Activated T-helper 17 cell treated with anti-CD3 and anti-CD28 coated beads, Interleukin-2, amount 50 U/mL, for 72 hours (primary cell): Measurements from ENCODE around the gene NRTN. TPM values are rescaled to one million over a fixed set of nuclear protein-coding genes. Genes with fewer than 3 reads are reported as not detected.
"Not testable (repeated sequence)": the region's sequence is repeated elsewhere in the genome, so short reads cannot be mapped to it uniquely, and the experiment has no call there.

Experiments
- ATAC-seq: fragments of 150-1000 bp; cut with Tn5 transposase; replicated peaks from 2 replicates; pipeline ENCODE4 v1.10.0; 2021; ENCODE audit warnings: mild to moderate bottlenecking, moderate library complexity
- H3K27ac Mint-ChIP-seq: one replicate; pipeline ENCODE4 v1.8.0; 2022; ENCODE audit warnings: mixed read lengths
- H3K27me3 Mint-ChIP-seq: one replicate; pipeline ENCODE4 v1.8.0; 2022; ENCODE audit warnings: mixed read lengths
- H3K36me3 Mint-ChIP-seq: one replicate; pipeline ENCODE4 v1.8.0; 2022; ENCODE audit warnings: low read depth, mild to moderate bottlenecking, mixed read lengths
- H3K4me1 Mint-ChIP-seq: one replicate; pipeline ENCODE4 v1.8.0; 2022; ENCODE audit warnings: mixed read lengths
- H3K4me3 Mint-ChIP-seq: one replicate; pipeline ENCODE4 v1.8.0; 2022; ENCODE audit warnings: mild to moderate bottlenecking, mixed read lengths
- H3K9me3 Mint-ChIP-seq: one replicate; pipeline ENCODE4 v1.8.0; 2022; ENCODE audit warnings: mixed read lengths
- total RNA-seq, 2 donors: library from RNA; stranded (reverse); gene quantifications; one replicate each; pipeline ENCODE4 v1.2.3, GENCODE V29; 2022

The NRTN gene
- total RNA-seq, 2 donors from 2014 or later: 0.32 to 0.52 TPM

- no peaks in the 10 kb centered on the region for H3K27me3 Mint-ChIP-seq
- no peak overlapping the region for H3K27ac Mint-ChIP-seq
- peak overlapping the region; percentile 90 for H3K4me3 Mint-ChIP-seq
- ATAC-seq: no peak
- H3K36me3 Mint-ChIP-seq: peaks cover 6% of the 10 kb centered on the region
- no peaks in the 10 kb centered on the region for H3K4me1 Mint-ChIP-seq
- H3K9me3 Mint-ChIP-seq: no peaks in the 10 kb centered on the region
Measured at GRCh38 chr19:5829567-5830310, 24.9 kb downstream of the NRTN start.

GRCh38 chr19:5831159-5831558, 26.3 kb downstream of the NRTN start:
- no peak for ATAC-seq
- Mint-ChIP-seq H3K4me1 (no peaks in the 10 kb centered on the region), H3K36me3 (peaks cover 6% of the 10 kb centered on the region), H3K4me3 (no peak overlapping the region), H3K9me3 (no peaks in the 10 kb centered on the region), H3K27me3 (no peaks in the 10 kb centered on the region), H3K27ac (no peak overlapping the region)

DNA sequence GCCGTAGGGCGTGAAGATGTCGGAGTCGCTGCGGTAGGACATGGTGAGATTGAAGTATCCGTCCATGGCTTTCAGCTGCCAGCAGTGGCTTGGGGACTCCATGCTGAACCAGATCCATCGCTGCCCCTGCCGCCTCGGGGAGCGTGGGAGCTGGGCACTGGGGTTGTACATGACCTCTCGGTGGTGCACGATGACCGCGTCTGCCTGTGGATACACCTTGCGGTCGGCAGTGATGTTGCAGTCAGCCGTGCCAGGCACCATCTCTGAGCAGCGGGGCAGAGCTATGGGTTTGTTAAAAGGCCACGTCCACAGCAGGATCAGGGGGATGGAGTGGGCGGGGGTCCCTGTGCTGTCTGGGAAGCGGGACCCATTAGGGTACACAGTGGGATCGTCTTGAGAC, 27.2 kb downstream of the NRTN start:
- ATAC-seq: no peak

DNA sequence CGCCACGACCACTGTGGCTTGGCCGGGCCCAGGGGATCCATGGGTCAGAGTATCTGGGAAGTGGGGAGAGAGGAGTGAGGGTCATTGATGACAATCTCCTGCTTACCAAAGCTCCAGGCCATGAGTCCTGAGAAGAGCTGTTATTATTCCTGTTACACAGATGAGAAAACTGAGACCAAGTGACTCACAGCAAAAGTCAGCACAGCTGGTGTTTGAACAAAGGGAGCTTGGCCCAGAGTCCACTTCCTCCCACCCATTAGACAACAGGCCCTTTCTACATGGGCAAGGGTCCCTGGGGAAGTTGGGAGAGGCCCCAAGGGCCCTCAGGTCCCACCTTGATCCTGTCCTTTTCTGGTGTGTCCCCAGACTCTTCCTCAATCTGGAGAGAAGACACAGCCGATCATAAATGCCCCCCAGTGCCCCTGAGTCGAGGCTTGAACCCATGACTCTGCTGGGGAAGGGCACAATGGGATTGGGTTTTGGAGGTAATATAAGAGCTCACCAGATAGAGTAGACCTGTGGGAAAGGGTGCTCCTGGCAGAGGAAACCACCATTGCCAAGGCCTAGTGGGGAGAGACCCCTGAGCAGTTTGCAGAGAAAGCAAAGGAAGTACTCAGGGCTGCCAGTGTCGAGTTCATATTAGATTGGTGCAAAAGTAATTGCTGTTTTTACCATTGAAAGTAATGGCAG, 27.8 kb downstream of the NRTN start:
- H3K27me3 Mint-ChIP-seq: no peaks in the 10 kb centered on the region
- H3K36me3 Mint-ChIP-seq: peaks cover 6% of the 10 kb centered on the region
- ATAC-seq: no peak
- no peaks in the 10 kb centered on the region for H3K9me3 Mint-ChIP-seq
- no peak overlapping the region for H3K4me3 Mint-ChIP-seq
- no peak overlapping the region for H3K27ac Mint-ChIP-seq
- no peaks in the 10 kb centered on the region for H3K4me1 Mint-ChIP-seq

More for the DNA sequence above, 27.2 kb downstream of the NRTN start:
- no peak overlapping the region for H3K27ac Mint-ChIP-seq
- no peaks in the 10 kb centered on the region for H3K9me3 Mint-ChIP-seq
- H3K36me3 Mint-ChIP-seq: peaks cover 6% of the 10 kb centered on the region
- no peak overlapping the region for H3K4me3 Mint-ChIP-seq
- H3K4me1 Mint-ChIP-seq: no peaks in the 10 kb centered on the region
- no peaks in the 10 kb centered on the region for H3K27me3 Mint-ChIP-seq

- no peaks in the 10 kb centered on the region for H3K36me3 Mint-ChIP-seq
- ATAC-seq: no peak
- peaks cover 3% of the 10 kb centered on the region for H3K27me3 Mint-ChIP-seq
- no peaks in the 10 kb centered on the region for H3K4me1 Mint-ChIP-seq
- no peak overlapping the region for H3K27ac Mint-ChIP-seq
- H3K9me3 Mint-ChIP-seq: no peaks in the 10 kb centered on the region
- no peak overlapping the region for H3K4me3 Mint-ChIP-seq
Measured at GRCh38 chr19:5837761-5838352, 33.0 kb downstream of the NRTN start.

GRCh38 chr19:5838353-5839064, 33.6 kb downstream of the NRTN start:
- peaks cover 3% of the 10 kb centered on the region for H3K27me3 Mint-ChIP-seq
- no peak overlapping the region for H3K27ac Mint-ChIP-seq
- H3K4me1 Mint-ChIP-seq: no peaks in the 10 kb centered on the region
- H3K9me3 Mint-ChIP-seq: no peaks in the 10 kb centered on the region
- ATAC-seq: no peak
- H3K36me3 Mint-ChIP-seq: no peaks in the 10 kb centered on the region
- H3K4me3 Mint-ChIP-seq: no peak overlapping the region

DNA sequence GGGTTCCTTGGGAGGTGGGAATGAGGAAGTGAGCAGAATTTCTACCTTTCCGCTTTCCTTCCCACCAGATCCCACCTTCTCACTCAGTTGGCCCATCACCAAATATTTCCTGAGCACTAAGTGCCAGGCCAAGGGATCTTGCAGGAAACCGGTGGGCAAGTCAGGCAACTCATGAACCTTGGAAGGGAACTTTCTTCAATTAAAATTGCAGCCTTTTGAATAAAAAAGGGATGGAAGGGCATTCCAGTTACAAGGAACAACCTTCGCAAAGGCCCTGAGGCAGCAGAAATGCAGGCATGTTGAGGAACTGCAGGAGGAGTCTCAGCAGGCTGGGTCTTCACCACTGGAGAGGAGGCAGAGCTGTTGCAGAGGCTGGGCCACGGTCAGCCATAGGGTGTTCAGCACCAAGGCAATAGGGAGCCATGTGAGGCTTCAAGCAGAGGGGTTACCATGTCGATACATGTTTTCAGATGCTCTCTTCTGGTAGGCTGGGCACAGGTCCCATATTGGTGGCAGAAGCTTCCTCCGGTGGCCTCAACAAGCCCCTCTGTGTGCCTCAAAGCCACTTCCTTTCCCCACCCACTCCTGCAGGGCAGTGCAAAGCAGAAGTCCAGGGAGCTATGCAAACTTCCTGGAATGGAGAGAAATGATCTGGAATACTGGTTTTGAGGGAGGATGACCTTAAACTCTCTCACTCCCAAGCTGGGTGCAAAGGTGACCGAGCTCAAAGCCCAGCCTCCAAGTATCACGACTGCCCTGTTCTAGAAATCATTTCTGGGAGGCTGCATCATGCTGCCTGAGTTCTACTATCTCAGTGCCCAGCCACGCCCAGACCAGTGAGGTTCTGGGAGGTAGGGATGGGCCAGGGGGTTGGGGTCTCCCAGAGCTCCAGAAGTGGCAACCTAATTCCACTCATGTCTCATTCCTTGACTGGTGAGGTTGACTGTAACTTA, 34.5 kb downstream of the NRTN start, which contains the start of gene FUT6:
FUT6 (minus strand) TSS at position 638 of the 953 bp plus-strand sequence. CDS start 7,135 bp downstream, outside the sequence.
- no peak for ATAC-seq
- Mint-ChIP-seq H3K36me3 (no peaks in the 10 kb centered on the region), H3K9me3 (no peaks in the 10 kb centered on the region), H3K27ac (no peak within 1 kb of the TSS), H3K4me1 (no peaks in the 10 kb centered on the region), H3K4me3 (no peak within 1 kb of the TSS), H3K27me3 (peaks cover 3% of the 10 kb centered on the region)

GRCh38 chr19:5841735-5842111, 36.9 kb downstream of the NRTN start:
- not testable (repeated sequence) for ATAC-seq, H3K4me3 Mint-ChIP-seq, H3K27me3 Mint-ChIP-seq, H3K36me3 Mint-ChIP-seq, H3K4me1 Mint-ChIP-seq, H3K27ac Mint-ChIP-seq, H3K9me3 Mint-ChIP-seq

- Mint-ChIP-seq H3K9me3 (no peaks in the 10 kb centered on the region), H3K36me3 (no peaks in the 10 kb centered on the region), H3K27me3 (peaks cover 2% of the 10 kb centered on the region), H3K27ac (no peak overlapping the region), H3K4me3 (no peak overlapping the region), H3K4me1 (no peaks in the 10 kb centered on the region)
- ATAC-seq: no peak
Measured at GRCh38 chr19:5843295-5843927, 38.5 kb downstream of the NRTN start.

DNA sequence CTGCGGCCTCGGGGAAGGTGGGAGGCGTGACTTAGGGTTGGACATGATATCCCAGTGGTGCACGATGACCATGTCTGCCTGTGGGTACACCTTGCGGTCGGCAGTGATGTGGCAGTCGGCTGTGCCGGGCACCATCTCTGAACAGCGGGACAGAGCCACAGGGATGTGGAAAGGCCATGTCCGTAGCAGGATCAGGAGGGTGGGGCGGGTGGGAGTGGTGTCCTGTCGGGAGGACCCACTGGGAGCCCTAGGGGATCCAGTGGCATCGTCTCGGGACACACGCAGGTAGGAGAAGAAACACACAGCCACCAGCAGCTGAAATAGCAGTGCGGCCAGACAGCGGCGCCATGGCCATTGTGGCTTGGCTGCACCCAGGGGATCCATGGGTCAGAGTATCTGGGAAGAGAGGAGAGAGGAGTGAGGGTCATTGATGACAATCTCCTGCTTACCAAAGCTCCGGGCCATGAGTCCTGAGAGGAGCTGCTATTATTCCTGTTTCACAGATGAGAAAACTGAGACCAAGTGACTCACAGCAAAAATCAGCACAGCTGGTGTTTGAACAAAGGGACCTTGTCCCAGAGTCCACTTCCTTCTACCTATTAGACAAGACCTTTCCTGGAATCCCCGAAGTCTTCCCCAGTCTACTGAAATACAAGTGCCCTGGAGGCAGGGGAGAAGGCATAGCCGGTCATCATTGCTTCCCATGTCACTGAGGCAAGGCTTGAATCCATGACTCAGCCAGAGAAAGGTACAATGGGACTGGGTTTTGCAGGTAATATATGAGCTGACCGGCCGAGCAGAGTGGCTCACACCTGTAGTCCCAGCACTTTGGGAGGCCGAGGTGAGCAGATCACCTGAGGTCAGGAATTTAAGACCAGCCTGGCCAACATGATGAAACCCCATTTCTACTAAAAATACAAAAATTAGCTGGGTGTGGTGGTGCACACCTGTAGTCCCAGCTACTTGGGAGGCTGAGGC, 39.9 kb downstream of the NRTN start:
- H3K36me3 Mint-ChIP-seq: no peaks in the 10 kb centered on the region
- ATAC-seq: no peak
- no peaks in the 10 kb centered on the region for H3K9me3 Mint-ChIP-seq
- H3K27me3 Mint-ChIP-seq: no peaks in the 10 kb centered on the region
- H3K4me3 Mint-ChIP-seq: no peak overlapping the region
- H3K4me1 Mint-ChIP-seq: no peaks in the 10 kb centered on the region
- H3K27ac Mint-ChIP-seq: no peak overlapping the region

GRCh38 chr19:5847846-5848245, 43.0 kb downstream of the NRTN start:
- ATAC-seq, H3K36me3 Mint-ChIP-seq, H3K4me3 Mint-ChIP-seq, H3K9me3 Mint-ChIP-seq, H3K27me3 Mint-ChIP-seq, H3K4me1 Mint-ChIP-seq, H3K27ac Mint-ChIP-seq: not testable (repeated sequence)

DNA sequence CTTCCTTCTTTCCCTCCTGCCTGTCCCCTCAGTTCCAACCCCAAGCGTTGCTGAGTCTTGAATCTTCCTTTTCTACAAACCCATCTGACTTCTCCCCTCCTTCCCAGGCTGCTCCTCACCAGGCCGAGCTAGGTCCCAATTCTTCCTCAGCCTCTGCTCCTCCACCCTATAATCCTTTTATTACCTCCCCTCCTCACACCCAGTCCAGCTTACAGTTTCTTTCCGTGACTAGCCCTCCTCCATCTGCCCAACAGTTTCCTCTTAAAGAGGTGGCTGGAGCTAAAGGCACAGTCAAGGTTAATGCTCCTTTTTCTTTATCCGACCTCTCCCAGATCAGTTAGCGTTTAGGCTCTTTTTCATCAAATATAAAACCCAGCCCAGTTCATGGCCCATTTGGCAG, 43.8 kb downstream of the NRTN start:
- H3K9me3 Mint-ChIP-seq, H3K4me3 Mint-ChIP-seq, H3K27ac Mint-ChIP-seq, ATAC-seq, H3K4me1 Mint-ChIP-seq, H3K27me3 Mint-ChIP-seq, H3K36me3 Mint-ChIP-seq: not testable (repeated sequence)
